Iris pigment epithelial cell (primary cell): ENCODE measurements around the gene APOC3.
A peak's percentile ranks its signal among the peaks of the same experiment; 100 is the strongest.
"Not testable (repeated sequence)": the region's sequence is repeated elsewhere in the genome, so short reads cannot be mapped to it uniquely, and the experiment has no call there.

Source experiments
- DNase-seq: peaks from one replicate; pipeline ENCODE4 v3.0.0-alpha.2; 2011; ENCODE audit warnings: low read depth

Gene APOC3

DNA sequence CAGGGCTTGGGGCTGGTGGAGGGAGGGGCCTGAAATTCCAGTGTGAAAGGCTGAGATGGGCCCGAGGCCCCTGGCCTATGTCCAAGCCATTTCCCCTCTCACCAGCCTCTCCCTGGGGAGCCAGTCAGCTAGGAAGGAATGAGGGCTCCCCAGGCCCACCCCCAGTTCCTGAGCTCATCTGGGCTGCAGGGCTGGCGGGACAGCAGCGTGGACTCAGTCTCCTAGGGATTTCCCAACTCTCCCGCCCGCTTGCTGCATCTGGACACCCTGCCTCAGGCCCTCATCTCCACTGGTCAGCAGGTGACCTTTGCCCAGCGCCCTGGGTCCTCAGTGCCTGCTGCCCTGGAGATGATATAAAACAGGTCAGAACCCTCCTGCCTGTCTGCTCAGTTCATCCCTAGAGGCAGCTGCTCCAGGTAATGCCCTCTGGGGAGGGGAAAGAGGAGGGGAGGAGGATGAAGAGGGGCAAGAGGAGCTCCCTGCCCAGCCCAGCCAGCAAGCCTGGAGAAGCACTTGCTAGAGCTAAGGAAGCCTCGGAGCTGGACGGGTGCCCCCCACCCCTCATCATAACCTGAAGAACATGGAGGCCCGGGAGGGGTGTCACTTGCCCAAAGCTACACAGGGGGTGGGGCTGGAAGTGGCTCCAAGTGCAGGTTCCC lies at the start of gene APOC3:
Gene APOC3, plus strand, starts transcription at position 383 of the 659 bp plus-strand sequence. CDS start 676 bp downstream, outside the sequence.
- peak; percentile 33 for DNase-seq

DNA sequence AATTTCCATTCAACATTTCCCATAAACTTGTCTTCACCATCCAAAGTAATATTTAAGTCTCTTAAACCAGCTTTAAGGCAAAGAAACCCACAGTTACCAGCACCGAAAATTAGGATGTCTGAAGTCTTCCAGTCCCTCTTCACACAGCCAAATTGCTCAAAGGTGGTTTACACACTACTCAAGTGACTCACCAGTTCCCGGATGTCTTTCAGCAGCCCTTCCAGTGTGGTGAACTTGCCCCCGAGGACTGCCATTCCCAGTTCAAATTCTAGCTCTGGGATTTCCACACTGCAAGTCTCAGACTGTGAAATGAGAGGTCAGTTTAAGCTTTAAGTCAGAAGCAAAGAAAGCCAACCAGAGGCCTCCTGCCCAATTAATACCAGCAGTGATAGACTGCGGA lies 47.0 kb upstream of the APOC3 start:
- DNase-seq = peak; percentile 67

DNA sequence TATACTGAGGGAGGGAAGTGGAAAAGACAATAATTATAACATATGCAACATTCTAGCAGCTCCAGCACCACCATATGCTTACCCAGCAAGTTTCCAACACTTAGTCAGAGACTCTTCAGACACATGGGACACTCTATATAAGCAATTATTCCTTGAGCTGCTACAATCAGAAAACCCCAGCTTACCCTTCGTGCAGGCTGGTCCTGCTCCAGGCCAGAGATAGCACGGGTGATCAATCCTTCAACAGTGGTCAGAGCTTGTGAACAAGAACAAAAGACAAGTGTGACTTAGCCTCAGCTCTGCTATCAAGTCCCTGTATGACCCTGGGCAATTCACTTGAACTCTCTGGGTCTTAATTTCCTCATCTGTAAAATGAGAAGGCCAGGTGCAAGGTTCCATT lies 43.4 kb upstream of the APOC3 start:
- no peak for DNase-seq

DNA sequence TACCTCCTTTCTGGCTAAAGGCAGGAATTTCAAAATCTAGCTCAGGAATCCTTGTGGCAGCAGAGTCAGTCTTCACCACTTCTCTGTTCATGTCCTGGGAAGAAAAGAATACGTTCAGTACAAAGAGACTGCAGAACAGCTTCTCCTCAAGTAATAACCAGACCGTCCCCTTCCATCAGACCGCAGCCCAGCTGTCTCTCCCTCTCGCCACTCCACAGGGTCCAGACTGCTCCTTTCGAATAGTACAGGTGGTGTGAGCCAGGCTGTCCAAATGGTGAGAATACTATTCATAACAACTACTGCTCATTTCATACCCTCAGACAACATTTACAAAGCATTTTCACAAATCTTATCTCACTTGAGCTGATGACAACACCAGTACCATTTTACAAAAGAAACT lies 42.7 kb upstream of the APOC3 start:
- DNase-seq = no peak

DNA sequence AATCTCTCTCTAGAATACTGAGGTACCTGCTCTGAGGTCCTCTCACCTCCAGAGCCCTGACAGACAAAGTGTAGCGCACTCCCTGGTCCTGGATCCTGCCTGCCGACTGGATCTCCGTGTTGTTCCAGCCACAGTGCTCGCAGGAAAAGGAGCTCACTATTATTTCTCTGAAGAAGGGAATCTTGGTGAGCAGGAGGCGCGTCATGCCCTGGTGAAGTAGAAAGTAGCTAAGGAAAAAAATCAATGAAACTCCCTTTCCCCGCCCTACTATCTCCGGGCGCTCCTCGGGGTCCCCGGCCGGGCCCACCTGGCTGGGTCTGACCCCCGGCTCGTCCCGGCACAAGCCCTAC lies 42.3 kb upstream of the APOC3 start:
- DNase-seq = peak; percentile 21

DNA sequence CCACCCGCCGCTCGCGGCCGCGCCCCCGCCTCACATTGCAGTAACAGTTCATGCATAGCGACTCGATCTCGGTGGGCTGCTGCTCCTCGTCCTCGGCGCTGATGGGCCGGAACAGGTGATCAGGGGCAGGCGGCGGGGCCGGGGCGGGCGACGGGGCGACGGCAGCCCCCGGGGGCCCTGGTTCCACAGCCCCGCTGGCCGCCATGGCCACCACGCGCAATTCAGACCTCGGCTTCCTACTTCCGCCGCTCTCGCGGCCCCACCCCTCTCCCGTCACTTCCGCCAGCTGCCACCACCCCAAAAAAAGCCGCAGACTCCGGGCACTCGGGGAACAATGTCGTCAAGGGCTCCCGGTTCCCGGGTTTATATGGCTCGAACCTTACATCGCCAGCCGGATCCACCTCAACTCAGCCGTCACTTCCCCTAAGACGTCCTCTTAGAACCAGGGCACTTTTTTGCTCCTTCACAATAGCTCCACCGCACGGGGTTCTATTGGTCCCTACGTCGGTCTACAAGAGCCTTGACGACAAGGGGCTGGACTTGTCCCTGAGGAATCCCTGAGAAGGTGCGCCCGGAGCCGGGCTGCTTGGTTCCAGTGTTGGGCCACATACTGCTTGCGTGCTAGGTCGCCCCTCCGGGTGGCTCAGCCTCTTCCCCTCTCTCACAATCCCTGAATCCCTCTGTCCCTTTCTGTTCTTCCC lies 41.8 kb upstream of the APOC3 start, which contains the start of gene ZPR1:
Gene ZPR1, minus strand, starts transcription at position 238 of the 701 bp plus-strand sequence. Its CDS starts 33 bp downstream, at position 205.
- DNase-seq = peak; percentile 58

DNA sequence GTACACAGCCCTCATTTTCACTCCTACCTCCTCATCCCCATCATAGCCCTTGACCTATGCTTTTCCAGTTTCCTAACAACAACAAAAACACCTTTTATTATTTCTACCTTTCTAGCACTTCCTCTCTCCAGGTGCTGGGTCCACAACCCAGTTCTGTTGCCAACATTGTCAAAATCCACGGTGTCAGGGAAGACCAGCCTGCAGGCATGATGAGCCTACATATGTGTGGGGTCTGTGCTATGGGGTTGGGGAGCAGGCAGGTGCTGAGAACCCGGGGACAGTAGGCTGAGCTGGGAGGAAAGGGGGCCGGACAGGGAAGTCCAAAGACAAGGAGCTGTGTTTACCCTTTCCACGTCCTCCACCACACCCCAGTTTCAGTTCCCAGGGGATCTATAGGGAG lies 41.2 kb upstream of the APOC3 start:
- DNase-seq = no peak

DNA sequence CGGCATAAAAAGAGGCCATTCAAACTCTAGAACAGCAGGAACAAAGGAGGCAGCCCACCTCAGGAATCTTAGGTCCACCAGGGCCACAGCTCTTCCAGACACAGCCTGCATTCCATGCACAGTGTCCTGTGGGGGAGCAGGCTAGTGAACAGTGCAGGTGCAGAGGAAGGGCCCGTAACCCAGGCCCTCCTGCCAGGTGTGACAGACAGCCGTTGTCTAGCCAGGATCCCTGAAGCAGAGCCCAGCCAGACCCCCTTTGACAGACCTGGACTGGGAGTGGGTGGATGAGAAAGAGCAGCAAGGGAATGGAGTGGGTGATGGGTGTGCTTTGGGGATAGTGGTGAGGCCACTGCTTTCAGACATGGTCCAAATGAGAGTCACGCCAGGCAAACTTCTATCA lies 40.7 kb upstream of the APOC3 start:
- no peak for DNase-seq

DNA sequence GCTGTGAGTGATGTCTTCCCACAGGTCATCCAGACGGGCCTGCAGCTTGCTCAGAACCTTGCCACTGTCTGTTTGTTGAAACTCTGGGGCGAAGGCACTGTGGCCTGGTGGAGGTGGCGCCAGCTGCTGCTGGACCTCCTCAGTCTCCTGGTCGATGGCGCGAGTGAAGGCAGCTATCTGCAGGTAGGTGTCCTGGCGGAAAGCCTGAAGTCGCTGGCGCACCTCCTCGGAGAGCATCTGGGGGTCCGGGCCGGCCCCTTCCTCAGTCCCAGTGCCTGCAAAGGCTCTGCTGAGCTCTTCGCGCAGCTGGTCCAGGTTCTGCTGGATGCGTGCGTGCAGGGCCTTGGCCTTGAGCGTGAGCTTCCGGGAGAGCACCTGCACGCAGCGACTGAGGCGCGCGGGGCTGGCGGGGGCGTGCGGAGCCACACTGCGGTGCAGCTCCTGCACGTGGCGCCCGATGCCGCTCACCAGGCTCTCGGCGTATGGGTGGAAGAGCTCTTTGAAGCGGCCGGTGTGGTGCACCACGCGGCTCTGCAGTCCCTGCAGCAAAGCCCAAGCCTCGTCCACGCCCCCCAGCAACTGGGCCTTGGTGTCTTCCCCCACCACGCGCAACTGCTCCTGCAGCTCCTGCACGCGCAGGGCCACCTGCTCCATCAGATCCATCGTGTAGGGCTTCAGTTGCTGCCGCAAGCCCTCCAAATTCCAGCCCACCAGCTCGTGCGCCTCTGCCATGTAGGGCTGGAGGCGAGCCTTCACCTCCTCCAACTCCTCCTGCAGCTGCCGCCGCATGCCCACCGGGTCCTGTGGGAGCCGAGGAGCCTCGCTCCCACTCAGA lies 39.3 kb upstream of the APOC3 start:
- DNase-seq = no peak

DNA sequence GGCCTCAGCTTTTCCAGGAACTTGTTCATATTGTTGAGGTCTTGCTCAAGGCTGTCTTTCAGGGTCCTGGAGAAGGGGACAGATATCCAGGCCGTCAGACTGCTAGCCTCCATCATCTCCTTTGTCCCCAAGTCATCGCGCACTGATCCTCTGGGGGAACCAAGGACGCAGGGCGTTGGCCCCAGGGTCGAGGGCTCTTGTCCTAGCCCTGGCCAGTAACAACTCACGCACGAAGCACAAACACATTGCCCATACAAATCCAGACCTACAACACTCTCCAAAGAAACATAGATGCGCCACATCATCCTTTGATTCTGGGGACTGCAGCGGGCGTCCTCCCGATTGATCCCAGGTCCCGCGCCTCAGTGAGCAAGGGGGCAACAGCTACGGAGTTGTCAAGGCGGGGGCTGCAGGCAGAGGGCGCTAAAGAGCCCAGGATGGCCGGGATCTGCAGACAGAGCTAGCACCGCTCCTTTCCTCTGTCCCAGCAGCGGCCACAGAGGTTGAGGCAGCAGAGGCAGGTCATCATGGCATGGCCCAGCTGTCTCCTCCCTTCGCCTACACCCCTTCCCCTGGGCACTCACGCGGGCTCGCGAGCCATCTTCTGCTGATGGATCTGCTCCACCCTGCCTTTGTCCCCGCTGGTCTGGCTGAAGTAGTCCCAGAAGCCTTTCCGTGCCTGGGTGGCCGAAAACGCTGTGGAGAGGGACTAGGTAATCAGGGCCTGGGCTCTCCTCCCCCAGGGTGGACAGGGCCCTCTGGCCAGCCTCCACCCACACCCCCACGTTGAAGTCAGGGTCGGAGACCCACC lies 38.5 kb upstream of the APOC3 start:
- DNase-seq = peak; percentile 42

DNA sequence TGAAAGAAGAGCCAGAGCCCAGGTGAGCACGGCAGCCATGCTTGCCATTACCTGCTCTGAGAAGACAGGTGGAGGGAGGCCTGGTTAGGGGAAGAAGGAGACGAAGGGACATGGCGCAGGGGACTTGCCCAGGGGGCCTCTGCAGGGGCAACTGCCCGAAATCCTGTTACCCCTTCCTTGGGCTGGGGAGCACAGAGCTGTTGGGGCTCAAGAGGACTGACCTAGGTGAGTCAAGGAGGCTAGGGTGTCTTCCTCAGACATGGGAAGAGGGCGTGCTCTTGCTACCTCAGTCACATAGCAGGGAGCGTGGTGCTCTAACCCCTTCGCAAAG lies 37.9 kb upstream of the APOC3 start, which contains the start of gene APOA5:
Gene APOA5, minus strand, starts transcription at position 67 of the 331 bp plus-strand sequence. Its CDS starts 19 bp downstream, at position 48.
- DNase-seq = no peak

DNA sequence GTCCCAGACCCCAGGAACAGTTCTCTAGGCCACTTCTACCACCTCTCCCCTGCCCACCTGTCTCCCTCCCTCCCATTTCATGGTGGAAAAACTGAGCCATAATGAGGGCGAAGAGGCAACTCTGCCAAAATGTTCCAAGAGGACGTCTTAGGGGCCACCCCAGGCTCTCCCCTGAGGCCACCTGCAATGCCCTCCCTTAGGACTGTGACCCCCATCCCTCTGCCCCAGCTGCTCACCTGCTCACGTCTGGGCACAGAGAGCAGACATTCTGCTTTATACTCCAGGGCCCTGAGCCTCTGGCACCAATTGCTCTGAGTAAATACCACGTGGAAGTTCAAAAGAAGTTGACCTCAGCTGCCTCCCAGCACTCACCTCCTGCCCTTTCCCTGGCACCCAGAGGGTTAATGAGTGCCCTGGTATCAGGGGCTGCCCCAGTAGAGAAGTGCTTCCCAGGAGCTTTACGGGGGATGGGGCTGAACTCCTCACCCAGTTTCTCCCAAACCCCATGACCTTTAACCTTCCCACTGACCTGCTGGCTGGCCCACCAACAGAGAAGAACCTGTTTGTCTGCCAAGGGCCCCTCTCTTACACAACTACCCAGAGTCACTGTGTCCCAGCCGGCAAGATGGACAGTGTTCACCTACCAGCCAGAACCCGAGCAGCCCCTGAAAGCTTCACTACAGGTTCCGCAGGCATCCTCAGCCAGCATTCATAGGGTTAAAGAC lies 37.4 kb upstream of the APOC3 start:
- no peak for DNase-seq

DNA sequence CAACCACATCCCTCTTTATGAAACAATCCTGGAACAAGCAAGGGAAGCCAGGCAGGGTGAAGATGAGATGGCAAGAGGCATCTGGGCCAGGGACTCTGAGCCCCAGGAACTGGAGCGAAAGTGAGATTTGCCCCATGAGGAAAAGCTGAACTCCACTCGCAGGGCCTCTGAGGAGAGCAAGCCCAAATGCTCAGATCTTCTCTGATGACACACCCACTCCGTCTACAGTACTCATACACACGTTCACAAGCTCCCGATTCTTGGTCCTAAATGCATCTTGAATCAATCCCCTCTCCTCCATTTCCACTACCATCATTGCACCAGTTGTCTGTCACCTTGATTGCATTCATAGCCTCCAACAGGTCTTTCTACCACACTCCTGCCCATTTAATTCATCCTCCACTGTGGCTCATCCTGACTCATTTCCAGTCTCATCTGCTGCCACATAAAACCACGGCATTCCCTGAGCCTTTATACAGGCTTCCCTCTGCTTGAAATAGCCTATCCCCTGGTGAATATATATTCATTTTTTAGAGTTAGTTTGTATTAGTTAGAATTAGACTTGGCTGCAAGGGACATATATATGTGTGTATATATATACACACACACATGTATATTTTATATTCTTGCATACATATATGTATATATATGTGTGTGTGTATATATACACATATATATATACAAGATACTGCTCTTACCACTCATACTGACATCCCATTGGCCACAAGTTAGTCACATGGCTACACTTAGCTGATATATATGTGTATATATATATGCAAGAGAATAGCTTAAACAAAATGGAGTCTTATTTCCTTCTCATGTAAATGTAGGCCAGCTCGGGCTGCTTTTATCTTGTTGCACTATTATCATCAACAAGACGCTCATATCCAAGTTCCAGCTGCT lies 36.6 kb upstream of the APOC3 start:
- peak; percentile 48 for DNase-seq

DNA sequence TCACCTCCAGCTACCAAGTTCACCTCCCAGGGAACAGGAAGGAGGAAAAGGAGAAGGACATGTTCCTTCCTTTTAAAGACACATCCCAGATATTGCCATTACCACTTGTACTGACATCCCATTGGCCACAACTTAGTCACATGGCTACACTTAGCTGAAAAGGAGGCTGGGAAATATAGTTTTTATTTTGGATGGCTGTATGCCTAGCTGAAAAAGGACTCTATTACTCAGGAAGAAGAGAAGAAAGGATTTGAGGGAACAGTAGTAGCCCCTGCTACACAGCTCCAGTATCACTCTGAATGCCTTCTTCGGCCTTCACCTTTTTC lies 36.0 kb upstream of the APOC3 start:
- DNase-seq = no peak

DNA sequence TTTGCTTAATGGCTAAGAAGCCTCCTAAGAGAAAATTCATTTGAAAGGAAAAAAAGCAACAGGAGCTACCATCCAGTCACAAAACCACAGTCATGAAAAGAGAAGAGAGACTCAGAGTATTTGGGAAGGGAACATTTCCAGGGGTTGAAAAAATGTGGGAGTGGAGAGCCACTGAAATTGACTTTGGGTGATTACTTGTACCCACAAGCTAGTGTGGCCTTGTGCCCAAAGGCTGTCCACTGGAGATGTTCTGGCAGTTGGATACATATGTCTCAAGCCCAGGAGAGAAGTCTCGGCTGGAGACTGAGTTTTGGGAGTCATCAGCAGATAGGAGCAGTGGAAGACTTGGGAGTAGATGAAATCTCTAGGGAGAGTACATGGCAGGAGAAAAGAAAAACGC lies 34.9 kb upstream of the APOC3 start:
- DNase-seq = no peak

DNA sequence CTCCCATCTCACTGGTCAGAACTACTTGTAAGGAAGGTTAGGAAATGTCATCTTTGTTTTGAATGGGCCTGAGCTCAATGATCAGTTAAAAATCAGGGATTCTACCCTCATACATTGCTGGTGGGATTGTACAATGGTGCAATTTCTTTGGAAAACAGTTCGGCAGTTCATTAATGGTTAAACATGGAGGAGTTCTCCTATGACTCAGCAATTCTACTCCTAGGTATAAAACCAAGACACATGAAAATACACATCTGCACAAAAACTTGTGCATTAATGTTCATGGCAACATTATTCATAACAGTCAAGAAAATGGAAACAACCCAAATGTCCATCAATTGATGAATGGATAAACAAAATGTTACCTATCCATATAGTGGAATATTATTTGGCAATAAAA lies 33.2 kb upstream of the APOC3 start:
- no peak for DNase-seq

DNA sequence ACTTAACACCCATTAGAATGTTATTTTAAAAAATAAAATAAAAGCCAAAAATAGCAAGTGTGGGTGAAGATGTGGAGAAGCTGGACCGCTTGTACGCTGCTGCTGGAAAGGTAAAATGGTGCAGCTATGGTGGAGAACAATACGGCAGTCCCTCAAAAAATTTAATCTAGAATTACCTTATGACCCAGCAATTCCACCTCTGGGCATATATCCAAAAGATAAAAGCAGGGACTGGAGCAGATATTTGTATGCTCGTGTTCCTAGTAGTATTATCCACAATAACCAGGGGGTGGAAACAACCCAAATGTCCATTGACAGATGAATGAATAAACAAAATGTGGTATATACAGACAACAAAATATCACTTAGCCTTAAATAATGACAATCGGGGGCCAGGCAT lies 31.9 kb upstream of the APOC3 start:
- no peak for DNase-seq

DNA sequence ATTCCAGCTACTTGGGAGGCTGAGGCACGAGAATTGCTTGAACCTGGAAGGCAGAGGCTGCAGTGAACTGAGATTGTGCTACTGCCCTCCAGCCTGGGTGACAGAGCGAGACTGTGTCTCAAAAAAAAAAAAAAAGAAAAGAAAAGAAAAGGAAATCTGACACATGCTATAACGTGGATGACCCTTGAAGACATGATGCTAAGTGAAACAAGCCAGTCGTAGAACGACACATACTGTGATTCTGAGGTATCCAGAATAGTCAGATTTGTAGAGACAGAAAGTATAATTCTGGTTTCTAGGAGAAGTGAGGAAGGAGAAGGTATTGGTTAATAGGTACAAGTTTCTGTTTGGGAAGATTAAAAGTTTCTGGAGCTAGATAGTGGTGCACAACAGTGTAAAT lies 31.3 kb upstream of the APOC3 start:
- no peak for DNase-seq

DNA sequence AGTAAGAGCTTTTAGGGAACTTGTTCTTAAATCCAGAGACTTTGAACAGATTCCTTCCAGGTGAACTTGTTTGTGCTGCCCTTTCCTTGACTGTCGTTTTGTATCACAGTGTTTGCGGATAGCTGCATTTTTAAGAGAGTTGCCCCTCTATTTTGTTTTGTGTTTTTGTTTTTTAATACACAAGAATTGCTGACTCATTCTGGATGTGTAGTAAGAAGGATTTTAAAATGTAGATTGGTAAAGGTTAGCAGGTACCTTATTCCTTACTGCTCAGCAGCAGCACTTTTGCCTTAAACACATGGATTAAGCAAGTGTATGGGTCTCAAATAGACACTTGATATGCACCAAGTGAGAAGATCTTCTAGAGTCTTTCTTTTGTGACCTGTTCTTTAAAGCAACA lies 29.1 kb upstream of the APOC3 start:
- no peak for DNase-seq

DNA sequence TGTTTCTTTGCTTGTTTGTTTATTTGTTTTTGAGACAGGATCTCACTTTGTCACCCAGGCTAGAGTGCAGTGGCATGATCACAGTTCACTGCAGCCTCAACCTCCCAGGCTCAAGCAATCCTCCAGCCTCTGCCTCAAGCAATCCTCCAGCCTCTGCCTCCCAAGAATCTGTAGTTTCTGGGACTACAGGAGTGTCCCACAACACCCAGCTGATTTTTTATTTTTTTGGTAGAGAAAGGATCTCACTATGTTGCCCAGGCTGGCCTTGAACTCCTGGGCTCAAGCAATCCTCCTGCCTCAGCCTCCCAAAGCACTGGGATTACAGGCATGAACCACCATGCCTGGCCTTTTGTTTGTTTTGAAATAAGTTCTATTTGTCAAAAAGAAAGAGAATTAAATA lies 28.0 kb upstream of the APOC3 start:
- not testable (repeated sequence) for DNase-seq

DNA sequence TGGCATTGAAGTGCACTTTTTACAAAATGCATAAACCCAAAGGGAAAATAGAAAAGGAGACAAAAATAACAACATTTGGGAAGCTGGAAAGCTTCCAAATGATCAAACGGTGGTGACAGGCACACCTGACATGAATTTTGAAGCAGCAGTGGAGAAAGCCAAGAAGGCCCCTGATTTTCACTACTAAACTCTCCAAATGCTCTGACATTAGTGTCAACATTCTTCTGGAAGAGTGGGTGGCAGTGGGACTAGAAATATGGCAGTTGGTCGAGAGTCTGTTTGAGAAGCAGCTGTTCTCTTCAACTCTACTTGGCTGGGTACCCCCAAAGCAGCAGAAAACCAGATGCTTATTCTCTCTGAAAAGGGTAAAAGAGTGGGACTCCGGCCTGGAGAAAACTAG lies 25.7 kb upstream of the APOC3 start:
- DNase-seq = no peak
